ENCODE results near the gene PARN.
A peak's percentile ranks its signal among the peaks of the same experiment; 100 is the strongest.
"Not testable (repeated sequence)": the region's sequence is repeated elsewhere in the genome, so short reads cannot be mapped to it uniquely, and the experiment has no call there.

The PARN gene

GRCh38 chr16:14437426-14437825 lies 192.6 kb downstream of the PARN start:
- no peak for DNase-seq (ENCODE audit: low spot score)

DNA sequence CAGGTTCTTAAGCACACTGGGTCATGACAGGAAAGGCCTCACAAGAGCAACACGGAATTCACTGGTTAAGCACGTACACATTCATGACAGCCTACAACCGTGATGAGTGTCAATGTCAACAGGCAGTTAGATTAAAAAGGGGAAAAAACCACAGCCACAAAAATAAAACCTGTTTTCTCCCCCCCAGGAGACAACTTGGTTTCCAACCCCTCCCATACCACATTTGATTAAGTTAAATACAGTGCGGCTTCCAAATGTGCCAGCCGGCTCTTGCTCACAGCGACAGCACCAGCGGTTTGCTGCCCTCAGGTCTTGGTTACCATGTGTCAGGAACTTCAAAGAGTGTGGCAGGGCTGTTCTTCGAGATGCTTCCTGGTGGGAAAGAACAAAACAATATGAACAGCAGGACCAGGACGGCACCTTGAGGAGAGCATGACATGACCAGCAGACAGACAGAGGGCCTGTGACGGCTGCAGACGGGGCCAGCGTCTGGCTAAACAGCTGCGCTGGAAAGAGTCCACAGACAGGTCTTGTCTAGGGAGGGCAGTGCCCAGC lies 193.6 kb downstream of the PARN start:
- DNase-seq (ENCODE audit: low spot score): no peak

DNA sequence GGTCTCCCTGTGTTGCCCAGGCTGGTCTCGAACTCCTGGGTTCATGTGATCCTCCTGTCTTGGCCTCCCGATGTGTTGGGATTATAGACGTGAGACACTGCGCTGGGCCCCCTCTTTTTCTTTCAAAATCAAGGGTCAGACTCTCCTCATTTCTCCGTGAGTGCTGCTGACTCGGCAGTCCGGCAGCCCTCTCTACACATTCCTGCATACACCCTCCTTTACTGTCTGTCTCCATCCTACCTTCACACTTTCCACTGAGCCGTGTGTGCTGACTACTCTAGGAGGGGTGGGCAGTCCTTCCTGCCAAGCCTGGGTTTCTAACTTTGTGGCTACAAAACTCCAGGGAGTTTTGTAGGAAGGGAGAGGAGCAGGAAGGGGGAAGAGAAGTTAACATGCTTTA lies 195.2 kb downstream of the PARN start:
- no peak for DNase-seq (ENCODE audit: low spot score)

- not testable (repeated sequence) for DNase-seq (ENCODE audit: low spot score)
Observed at GRCh38 chr16:14428971-14429637, 201.0 kb downstream of the PARN start.

GRCh38 chr16:14428043-14428442 lies 202.0 kb downstream of the PARN start:
- no peak for DNase-seq (ENCODE audit: low spot score)

- DNase-seq (ENCODE audit: low spot score): no peak
Observed at GRCh38 chr16:14427371-14427948, 202.6 kb downstream of the PARN start.

GRCh38 chr16:14424595-14424994 lies 205.5 kb downstream of the PARN start:
- DNase-seq (ENCODE audit: low spot score): no peak

- no peak for DNase-seq (ENCODE audit: low spot score)
Observed at GRCh38 chr16:14423344-14423743, 206.7 kb downstream of the PARN start.

DNA sequence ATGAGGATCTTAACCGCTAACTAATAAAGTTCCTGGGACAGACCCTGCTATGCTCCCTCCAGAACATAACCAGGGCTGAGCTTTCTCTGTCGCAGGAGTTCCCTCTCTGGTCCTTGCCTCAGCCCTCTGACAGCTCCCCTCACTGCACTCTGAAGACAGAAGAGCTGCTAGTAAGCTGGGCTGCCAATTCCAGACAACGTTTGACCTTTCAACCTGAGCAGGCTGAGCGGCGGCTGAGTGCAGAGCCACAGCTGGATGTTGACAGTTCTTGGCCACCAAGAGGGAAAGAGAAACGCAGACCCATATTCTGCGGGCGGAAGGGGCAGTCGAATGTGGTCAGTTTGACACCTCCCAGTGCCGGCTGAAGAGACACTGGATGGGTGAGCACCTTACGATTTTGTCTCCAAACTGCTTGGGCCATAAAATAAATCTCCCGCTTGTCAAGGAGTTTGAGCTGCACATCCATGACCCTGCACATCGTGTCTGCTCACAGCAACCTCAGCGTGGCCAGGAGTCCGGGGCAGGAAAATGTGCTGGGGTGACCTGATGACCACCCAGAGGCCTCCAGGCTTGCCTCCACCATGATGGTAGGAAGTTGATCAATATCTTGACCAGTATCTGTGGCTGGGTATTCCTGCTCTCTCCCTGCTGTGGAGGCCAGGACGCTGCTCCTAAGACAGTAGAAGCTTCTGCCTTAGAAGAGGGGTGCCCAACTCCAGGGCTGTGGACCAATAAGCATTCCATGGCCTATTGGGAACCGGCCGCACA lies 209.2 kb downstream of the PARN start:
- DNase-seq (ENCODE audit: low spot score): no peak

GRCh38 chr16:14420243-14420642 lies 209.8 kb downstream of the PARN start:
- not testable (repeated sequence) for DNase-seq (ENCODE audit: low spot score)

DNA sequence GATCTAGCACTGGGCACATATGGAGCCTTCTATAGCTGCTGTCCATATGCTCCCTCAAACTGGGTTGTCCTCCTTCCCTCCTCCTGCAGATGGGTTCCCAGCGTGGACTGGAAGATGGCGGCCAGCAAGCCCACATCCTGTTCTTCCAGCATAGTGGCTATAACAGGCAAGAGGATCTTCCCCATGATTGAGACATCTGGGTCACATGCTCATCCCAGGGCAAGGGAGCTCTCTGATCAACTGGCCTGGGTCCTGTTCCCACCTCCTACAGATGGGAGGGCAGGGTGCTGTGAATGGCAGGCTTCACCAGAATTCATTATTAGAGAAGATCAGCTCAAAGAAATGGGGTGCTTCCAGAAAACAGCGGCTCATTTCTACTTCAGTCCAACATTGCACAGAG lies 210.2 kb downstream of the PARN start:
- no peak for DNase-seq (ENCODE audit: low spot score)

- no peak for DNase-seq (ENCODE audit: low spot score)
Observed at GRCh38 chr16:14418795-14419225, 211.2 kb downstream of the PARN start.

DNA sequence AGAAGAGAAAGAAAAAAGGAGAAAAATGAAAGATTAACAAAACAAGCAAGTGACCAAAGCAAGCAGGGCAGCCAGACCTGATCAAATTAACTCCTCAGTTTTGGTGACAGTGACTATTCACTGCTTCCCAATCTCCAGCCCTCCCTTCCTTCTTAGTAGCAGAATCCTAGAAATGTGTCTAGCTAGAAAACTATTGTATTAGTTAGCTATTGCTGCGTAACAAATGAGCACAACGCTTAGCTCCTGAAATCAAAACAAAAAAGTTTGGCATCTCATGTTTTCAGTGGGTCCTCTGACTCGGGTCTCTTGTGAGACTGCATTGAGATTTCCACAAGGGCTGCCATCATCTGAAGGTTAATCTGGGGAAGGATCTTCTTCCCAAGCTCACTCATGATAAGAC lies 213.9 kb downstream of the PARN start:
- no peak for DNase-seq (ENCODE audit: low spot score)

DNA sequence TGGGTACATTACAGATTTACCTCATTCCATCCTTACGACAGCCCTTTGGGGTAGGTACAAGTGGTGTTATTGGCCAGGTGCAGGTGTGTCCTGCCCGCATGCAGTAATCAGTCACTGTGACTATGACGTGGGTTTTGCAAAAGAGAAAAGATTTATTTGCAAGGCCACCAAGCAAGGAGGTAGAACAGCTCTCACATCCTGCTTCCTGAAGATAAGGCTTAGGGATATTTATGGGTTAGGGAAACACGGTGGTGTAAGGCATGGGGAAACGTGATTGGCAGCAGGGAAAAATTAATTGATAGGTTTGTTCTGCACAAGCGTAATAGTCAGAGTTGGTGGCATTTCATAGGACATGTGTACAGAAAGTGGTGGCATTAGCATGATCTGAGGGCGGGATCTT lies 214.8 kb downstream of the PARN start:
- no peak for DNase-seq (ENCODE audit: low spot score)

DNA sequence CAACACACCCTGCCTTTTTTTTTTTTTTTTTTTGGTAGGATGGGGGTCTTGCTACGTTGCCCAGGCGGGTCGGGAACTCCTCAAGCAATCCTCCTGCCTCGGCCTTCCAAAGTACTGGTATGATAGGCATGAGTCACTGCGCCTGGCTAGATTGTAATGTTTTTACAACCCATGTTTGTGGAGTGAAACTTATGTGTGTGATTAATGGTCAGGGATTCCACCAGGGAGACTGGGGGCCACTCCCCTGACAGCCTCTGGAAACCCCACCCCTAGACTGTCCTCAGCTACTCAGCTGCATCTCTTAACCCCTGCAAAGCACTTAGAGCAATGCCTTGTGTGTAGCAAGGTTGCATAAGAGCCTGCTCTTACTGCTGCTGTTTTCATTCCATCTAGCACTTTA lies 220.5 kb downstream of the PARN start:
- no peak for DNase-seq (ENCODE audit: low spot score)

GRCh38 chr16:14407786-14408399 lies 222.2 kb downstream of the PARN start:
- DNase-seq (ENCODE audit: low spot score): no peak

- peak; percentile 36 for DNase-seq (ENCODE audit: low spot score)
Observed at GRCh38 chr16:14405611-14406537, 224.2 kb downstream of the PARN start.

GRCh38 chr16:14403001-14403389 lies 227.1 kb downstream of the PARN start:
- DNase-seq (ENCODE audit: low spot score): not testable (repeated sequence)

DNA sequence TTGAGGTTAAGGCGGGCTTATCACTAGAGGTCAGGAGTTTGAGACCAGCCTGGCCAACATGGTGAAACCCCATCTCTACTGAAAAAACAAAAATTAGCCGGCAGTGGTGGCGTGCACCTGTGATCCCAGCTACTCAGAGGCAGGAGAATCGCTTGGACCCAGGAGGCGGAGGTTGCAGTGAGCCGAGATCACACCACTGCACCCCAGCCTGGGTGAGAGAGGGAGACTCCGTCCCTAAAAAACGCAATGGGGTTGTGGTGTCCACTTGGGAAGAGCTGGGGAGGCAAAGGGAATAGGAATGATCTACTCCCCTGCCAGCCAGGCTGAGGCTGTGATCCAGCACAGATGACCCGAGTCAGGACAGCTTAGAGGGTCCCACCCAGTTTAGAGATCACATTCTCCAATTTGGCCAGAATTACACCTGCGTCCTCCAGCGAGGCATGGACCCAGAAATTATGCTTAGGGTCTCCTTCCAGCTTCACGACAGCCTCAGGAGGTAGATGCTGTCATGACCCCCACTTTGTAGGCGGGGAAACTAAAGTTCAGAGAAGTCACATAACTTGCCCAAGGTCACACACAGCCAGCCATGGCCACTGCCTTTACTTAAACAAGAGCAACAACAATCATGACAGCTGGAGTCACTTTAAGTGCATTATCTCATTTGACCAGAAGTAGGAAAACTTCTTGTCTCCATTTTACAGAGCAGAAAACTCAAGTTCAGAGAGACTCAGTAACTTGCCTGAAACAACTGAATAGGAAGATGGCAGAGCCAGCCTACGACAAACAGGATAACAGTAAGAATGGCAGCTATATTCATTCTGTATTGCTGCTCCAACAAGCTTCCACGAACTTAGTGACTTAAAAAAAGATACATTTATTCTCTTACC lies 227.7 kb downstream of the PARN start:
- DNase-seq (ENCODE audit: low spot score): not testable (repeated sequence)

DNA sequence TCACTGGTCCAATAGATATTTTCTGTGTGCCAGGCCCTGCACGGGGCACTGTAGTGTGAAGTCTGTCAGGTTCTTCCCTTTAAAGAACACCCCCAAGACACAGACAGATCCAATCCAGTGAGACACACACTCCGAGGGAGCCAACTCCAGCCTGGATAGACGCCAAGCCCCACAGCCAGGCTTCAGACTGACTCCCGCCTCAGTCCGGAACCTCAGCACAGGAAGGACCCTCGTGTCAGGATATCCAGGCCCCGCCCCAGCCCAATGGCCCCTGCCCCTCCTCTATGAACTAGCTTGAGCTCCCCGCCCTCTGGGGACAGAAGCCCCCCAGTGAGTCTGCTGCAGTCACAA lies 228.4 kb downstream of the PARN start:
- not testable (repeated sequence) for DNase-seq (ENCODE audit: low spot score)

Measured in HuH-7 (cell line).